Measurements from ENCODE around the gene GALNT16.

DNA sequence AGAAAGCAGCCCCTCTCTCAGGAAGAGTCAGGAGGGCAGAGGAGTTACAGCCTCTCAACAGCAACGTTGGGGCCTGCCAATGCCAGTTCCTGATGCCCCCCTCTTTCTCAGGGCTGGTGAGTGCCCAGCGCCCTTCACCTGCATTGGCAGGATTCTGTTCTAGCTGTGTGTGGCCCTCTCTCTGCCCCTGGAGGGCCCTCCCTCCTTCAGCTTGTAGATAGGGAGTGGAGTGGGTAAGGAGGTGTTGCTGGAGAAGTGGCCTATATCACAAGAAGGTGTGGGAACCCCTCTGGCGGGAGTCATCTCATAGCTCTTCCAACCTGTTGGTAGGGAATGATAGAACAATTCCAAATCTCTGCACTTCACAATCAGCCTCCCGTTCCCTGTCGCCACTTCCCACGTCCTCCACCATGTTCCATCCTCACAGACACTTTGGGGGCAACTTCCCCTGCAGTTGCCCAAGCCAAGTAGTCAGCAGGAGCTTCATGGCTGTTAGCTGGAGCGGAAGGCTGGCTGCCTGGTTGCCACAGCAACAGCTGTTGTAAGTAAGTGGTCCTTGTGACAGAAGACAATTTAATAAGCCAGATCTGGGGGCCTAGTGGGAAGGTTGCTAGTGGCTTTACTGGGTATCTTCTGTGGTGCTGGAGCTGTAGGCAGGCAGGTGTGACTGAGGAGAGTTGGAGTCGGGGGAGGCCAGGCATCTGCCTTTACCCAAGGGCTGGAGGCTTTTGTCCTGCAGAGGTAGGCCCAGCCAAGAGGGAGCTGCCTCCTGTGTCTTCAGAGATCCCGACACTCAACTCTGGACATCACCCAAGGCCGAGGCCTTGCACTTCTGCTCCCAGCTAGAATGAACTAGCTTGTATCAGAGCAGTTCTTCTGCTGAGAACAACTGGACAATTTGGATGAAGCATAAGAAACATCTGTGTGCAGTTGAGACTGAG, 38.4 kb downstream of the GALNT16 start:
- TF ChIP-seq, protein P1, sequence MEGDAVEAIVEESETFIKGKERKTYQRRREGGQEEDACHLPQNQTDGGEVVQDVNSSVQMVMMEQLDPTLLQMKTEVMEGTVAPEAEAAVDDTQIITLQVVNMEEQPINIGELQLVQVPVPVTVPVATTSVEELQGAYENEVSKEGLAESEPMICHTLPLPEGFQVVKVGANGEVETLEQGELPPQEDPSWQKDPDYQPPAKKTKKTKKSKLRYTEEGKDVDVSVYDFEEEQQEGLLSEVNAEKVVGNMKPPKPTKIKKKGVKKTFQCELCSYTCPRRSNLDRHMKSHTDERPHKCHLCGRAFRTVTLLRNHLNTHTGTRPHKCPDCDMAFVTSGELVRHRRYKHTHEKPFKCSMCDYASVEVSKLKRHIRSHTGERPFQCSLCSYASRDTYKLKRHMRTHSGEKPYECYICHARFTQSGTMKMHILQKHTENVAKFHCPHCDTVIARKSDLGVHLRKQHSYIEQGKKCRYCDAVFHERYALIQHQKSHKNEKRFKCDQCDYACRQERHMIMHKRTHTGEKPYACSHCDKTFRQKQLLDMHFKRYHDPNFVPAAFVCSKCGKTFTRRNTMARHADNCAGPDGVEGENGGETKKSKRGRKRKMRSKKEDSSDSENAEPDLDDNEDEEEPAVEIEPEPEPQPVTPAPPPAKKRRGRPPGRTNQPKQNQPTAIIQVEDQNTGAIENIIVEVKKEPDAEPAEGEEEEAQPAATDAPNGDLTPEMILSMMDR (IDR thresholded peaks at IDR 0.05) = no peak
- TF ChIP-seq POLR2A (IDR thresholded peaks at IDR 0.05) = no peak
